Left ventricle myocardium inferior (tissue), 1 donor: Measurements from ENCODE around the gene IRF4. TPM values are rescaled to one million over a fixed set of nuclear protein-coding genes. Genes with fewer than 3 reads are reported as not detected.
"Not testable (repeated sequence)": the region's sequence is repeated elsewhere in the genome, so short reads cannot be mapped to it uniquely, and the experiment has no call there.

ENCODE experiments used
- DNase-seq: peaks from one replicate; pipeline ENCODE4 v3.0.0-alpha.2; 2020
- H3K27ac ChIP-seq: fragments of 200-600 bp; replicated peaks from 2 replicates; pipeline ENCODE4 v1.8.0; 2021
- H3K27me3 ChIP-seq: fragments of 200-600 bp; 2 replicates; pipeline ENCODE4 v1.8.0; 2021; ENCODE audit warnings: low read depth
- H3K36me3 ChIP-seq: fragments of 200-600 bp; 2 replicates; pipeline ENCODE4 v1.8.0; 2021
- H3K4me1 ChIP-seq: fragments of 200-600 bp; 2 replicates; pipeline ENCODE4 v1.8.0; 2021
- H3K4me3 ChIP-seq: fragments of 200-600 bp; 2 replicates; pipeline ENCODE4 v1.8.0; 2021; ENCODE audit warnings: mild to moderate bottlenecking, moderate library complexity
- H3K9me3 ChIP-seq: fragments of 200-600 bp; replicated peaks from 2 replicates; pipeline ENCODE4 v1.8.0; 2021
- intact Hi-C: fragments of 100-400 bp; cut with micrococcal nuclease; formaldehyde crosslinking; loops from one replicate; pipeline ENCODE4 v1.11.0; 2022
- total RNA-seq: library from RNA; stranded (reverse); fragmentation: NEBNext Ultra II Directional; extraction: Animal tissue kit (Norgen Biotek cat#: 25700); gene quantifications from one replicate; pipeline ENCODE4 v1.2.1, GENCODE V29; 2021
- TF ChIP-seq, protein P1 (sequence below): fragments of 200-600 bp; IDR thresholded peaks from 2 replicates; pipeline ENCODE4 v1.8.0; 2021; ENCODE audit warnings: antibody characterized with exemption, mild to moderate bottlenecking, borderline replicate concordance
- donor health status: DM: no; HTN: yes; CAD: no; lungs with severe emphysema.

IRF4 gene
- total RNA-seq, 1 donor from 2014 or later: 0.22 TPM

- Histone ChIP-seq H3K4me1 (no peaks in the 10 kb centered on the region), H3K9me3 (peaks cover 10% of the 10 kb centered on the region), H3K4me3 (no peak overlapping the region), H3K27me3 (peaks cover 20% of the 10 kb centered on the region), H3K36me3 (no peaks in the 10 kb centered on the region), H3K27ac (no peak overlapping the region)
- no peak for DNase-seq
- TF ChIP-seq, protein P1, sequence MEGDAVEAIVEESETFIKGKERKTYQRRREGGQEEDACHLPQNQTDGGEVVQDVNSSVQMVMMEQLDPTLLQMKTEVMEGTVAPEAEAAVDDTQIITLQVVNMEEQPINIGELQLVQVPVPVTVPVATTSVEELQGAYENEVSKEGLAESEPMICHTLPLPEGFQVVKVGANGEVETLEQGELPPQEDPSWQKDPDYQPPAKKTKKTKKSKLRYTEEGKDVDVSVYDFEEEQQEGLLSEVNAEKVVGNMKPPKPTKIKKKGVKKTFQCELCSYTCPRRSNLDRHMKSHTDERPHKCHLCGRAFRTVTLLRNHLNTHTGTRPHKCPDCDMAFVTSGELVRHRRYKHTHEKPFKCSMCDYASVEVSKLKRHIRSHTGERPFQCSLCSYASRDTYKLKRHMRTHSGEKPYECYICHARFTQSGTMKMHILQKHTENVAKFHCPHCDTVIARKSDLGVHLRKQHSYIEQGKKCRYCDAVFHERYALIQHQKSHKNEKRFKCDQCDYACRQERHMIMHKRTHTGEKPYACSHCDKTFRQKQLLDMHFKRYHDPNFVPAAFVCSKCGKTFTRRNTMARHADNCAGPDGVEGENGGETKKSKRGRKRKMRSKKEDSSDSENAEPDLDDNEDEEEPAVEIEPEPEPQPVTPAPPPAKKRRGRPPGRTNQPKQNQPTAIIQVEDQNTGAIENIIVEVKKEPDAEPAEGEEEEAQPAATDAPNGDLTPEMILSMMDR: no peak
- intact Hi-C loops: no loop called here
Observed at GRCh38 chr6:424741-425417, 33.3 kb downstream of the IRF4 start.

DNA sequence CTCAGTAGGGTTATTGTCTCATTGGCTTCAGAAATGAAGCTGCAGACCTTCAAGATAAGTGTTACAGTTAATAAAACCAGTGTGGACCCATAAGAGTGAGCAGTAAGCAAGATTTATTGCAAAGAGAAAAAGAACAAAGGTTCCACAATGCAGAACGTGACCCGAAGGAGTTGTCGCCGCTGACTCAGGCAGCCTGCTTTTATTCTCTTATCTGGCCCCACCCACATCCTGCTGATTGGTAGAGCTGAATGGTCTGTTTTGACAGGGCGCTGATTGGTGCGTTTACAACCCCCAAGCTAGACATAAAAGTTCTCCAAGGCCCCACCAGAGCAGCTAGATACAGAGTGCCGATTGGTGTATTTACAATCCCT is 33.9 kb downstream of the IRF4 start:
- intact Hi-C loops: not testable (repeated sequence)

GRCh38 chr6:426198-426738 is 34.7 kb downstream of the IRF4 start:
- intact Hi-C loops, H3K4me3 ChIP-seq, H3K9me3 ChIP-seq, H3K4me1 ChIP-seq, H3K36me3 ChIP-seq, H3K27ac ChIP-seq, DNase-seq: not testable (repeated sequence)
- peaks cover 20% of the 10 kb centered on the region for H3K27me3 ChIP-seq

More for the DNA sequence above, 33.9 kb downstream of the IRF4 start:
- not testable (repeated sequence) for H3K27ac ChIP-seq, DNase-seq, H3K4me3 ChIP-seq, H3K36me3 ChIP-seq, H3K9me3 ChIP-seq, H3K4me1 ChIP-seq
- H3K27me3 ChIP-seq: peaks cover 20% of the 10 kb centered on the region

GRCh38 chr6:428047-428603 is 36.6 kb downstream of the IRF4 start:
- no peak overlapping the region for H3K27ac ChIP-seq
- no peaks in the 10 kb centered on the region for H3K4me1 ChIP-seq
- no peak overlapping the region for H3K4me3 ChIP-seq
- intact Hi-C loops: no loop called here
- TF ChIP-seq, protein P1: no peak
- H3K36me3 ChIP-seq: no peaks in the 10 kb centered on the region
- no peaks in the 10 kb centered on the region for H3K9me3 ChIP-seq
- peaks cover 25% of the 10 kb centered on the region for H3K27me3 ChIP-seq
- no peak for DNase-seq

- Histone ChIP-seq H3K4me1 (no peaks in the 10 kb centered on the region), H3K9me3 (no peaks in the 10 kb centered on the region), H3K27ac (no peak overlapping the region), H3K27me3 (peaks cover 25% of the 10 kb centered on the region), H3K4me3 (no peak overlapping the region), H3K36me3 (no peaks in the 10 kb centered on the region)
- TF ChIP-seq, protein P1: no peak
- intact Hi-C loops: no loop called here
- DNase-seq: no peak
Observed at GRCh38 chr6:429515-430121, 38.1 kb downstream of the IRF4 start.

DNA sequence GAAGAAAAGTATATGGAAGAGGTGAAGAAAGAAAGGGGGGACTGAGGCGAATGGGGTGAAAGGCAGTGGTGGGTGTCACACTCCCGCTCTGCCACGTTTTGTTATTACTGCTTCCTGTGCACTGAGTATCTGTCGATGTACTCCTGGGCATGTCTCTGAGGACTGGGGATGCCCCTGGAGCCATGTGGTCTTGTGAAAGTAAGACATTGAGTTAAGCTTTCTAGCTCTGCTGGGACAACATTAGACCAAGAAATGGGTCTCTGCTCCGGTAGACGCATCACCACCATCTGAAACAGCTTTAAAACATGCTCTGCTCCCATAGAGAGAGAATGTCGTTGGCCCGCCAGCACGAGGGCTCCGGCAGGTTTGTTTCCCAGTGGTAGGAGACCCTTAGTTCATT is 40.0 kb downstream of the IRF4 start:
- DNase-seq: no peak
- no peaks in the 10 kb centered on the region for H3K9me3 ChIP-seq
- intact Hi-C loops: no loop called here
- no peaks in the 10 kb centered on the region for H3K36me3 ChIP-seq
- no peak overlapping the region for H3K27ac ChIP-seq
- peaks cover 25% of the 10 kb centered on the region for H3K27me3 ChIP-seq
- H3K4me3 ChIP-seq: no peak overlapping the region
- TF ChIP-seq, protein P1: no peak
- H3K4me1 ChIP-seq: peaks cover 5% of the 10 kb centered on the region
